Activated CD8-positive, alpha-beta memory T cell treated with anti-CD3 and anti-CD28 coated beads, Interleukin-2, amount 50 U/mL, for 24 hours (primary cell): ENCODE data around the gene DPF3.

Experiments
- DNase-seq: peaks from one replicate; pipeline ENCODE4 v3.0.0-alpha.2; 2020; ENCODE audit errors: extremely low read depth

DPF3 gene

DNA sequence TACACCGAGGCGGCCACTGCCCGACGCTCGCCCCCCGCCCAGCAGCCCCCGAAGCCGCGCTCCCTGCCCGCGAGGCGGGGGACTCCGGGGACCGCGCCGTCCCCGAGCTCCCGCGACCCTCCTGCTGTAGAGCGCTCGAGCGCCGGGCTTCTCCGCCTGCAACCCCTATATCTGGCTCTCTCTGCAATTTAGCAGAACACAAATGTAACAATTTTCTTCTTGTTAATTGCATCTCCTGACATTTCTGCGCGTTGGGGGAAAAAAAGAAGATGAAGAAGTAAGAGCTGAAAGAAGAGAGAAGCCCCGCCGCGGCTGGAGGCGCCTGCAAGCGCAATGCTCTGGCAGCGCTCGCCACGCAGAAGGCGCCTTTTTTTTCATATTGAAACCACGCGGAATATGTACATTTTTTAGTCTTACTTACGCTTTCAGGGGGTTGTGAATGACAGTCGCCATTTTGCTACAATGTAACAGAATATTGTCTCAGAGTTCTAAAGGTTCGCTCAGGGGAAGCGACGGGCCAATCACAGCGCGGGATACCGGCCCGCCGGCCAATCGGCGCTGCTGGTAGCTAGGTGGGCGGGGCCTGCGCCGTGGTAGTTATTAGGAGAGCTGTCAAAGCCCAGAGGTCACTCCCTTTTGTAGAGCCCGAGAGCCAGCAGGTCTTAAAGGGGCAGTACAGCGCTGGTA, at the start of gene DPF3:
DPF3 (minus strand) TSS at position 466 of the 687 bp plus-strand sequence; CDS start at position 453, 13 bp downstream.
- DNase-seq, result peak; percentile 85

DNA sequence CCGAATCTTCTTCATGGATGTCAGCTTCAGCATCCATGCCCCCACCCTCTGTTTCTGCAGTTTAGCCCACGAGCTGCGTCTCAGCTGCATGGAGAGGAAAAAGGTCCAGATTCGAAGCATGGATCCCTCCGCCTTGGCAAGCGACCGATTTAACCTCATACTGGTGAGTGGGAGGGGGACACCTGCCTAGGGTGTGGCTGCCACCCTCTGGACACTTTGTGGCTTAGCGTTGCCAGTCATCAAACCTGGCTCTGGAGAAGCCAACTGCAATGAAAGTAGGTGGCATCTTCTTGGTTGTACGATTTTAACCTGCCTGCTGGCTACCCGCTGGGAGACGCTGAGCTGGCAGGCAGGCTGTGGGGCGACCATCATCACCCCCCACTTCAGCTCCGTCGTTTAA, 49.0 kb upstream of the DPF3 start:
- no peak for DNase-seq

DNA sequence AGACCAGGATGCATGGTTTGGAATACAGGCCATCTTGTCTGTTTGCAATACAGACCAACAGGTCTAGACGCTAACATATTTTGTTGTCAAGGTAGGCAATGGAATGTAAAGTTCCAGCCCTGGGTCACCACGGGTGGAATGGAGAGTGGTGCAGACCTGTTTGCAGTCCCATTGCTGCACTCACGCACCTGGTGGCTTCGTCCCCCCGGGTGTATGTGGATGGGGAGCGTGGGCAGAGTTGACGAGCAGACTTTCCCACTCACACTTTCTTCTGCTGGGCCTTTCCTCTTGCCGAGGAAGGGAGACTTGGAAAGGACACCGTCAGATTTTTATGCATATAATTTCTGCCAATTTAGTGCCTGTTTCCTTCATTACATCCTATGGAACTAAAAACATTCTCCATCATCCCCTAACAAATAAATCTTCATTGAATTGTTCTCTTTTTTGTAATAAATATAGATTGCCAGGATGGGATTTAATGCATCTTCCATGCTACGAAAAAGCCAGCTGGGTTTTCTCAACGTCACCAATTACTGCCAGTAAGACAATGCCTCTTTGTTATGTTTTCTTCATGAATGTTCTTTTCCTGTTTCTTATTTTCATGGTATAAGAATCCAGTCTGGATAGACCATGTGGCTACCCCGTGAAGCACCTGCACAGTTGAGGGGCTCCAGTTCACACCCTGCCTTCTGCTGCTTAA, 47.5 kb upstream of the DPF3 start:
- no peak for DNase-seq

DNA sequence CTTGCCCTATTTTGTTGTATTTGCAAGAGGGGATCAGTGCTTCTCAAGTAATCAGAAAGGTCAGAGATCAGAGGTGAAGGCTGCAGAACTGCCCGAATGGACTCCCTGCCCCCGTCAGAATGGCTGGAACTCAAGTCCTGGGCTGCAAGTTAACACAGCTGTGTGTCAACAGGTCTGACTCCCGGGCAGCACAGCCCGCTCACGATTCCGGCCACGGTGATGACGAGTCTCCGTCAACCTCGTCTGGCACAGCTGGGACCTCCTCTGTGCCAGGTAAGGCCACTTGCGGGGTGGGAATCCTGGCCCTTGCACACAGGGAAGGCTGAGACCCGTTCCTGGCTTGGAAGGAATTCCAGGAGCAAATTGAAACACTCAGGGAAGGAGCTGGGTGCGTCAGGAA, 45.7 kb upstream of the DPF3 start:
- no peak for DNase-seq

DNA sequence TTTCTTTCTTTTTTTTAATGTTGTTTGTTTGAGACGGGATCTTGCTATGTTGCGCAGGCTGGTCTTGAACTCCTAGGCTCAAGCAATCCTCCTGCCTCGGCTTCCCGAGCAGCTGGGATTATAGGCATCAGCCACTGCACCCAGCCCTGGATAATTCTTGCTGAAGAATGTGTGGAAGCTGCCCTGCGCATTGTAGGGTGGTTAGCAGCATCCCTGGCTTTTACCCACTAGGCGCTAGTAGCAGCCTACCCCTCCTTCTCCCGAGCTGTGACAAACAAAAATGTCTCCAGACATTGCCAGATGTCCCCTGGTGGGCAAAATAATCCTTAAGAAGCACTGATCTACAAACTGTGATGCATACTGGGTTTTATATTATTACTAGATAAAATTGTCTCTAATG, 39.0 kb upstream of the DPF3 start:
- DNase-seq, result no peak

DNA sequence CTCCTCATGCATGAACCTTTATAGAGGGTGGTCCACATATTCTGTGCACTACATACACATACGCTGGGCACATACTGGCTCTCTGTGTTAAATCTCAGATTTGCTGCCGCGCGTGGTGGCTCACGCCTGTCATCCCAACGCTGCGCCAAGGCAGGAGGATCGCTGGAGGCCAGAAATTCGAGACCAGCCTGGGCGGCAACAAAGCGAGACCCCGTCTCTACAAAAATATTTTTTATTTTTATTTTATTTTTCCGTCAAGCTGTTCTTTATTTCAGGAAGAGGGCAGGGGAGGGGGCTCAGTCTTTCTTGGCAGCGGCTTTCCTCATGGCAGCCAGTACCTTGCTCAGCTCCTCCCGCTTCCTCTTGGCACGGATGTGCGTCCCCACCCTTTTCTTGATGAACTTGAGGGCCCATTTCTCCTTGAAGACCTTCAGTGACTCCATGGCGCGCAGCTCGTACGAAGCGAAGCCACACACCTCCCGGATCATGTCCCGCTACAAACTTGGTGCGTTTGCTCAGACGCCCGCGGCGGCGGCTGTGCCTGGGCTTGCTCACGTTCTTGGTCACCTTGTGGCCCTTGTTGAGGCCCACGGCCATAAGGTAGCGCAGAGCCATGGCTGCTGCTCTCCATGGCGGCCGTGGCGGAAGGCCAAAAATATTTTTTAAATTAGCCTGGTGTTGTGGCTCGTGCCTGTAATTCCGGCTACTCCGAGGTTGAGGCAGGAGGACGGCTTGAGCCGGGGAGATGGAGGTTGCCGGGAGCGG, 35.6 kb upstream of the DPF3 start:
- no peak for DNase-seq

DNA sequence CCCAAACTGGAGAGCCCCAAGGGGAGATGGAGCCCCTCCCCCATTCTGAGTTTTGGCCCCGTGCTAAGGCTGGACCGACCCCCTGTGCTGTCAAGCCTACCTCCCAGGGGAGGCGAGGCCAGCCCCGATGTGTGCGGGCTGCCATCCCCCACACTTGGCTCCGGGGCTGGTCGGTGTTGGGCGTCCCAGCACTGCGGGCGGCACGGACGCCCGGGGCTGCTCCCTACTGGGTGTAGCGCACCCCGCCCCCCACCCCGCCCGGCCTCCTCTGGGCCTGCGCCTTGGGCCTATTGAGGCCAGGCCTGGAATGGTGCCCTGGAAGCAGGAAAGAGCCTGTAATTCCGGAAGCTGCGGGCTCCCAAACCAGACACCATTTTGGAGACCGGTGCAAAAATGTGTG, 35.0 kb upstream of the DPF3 start:
- DNase-seq, result no peak

DNA sequence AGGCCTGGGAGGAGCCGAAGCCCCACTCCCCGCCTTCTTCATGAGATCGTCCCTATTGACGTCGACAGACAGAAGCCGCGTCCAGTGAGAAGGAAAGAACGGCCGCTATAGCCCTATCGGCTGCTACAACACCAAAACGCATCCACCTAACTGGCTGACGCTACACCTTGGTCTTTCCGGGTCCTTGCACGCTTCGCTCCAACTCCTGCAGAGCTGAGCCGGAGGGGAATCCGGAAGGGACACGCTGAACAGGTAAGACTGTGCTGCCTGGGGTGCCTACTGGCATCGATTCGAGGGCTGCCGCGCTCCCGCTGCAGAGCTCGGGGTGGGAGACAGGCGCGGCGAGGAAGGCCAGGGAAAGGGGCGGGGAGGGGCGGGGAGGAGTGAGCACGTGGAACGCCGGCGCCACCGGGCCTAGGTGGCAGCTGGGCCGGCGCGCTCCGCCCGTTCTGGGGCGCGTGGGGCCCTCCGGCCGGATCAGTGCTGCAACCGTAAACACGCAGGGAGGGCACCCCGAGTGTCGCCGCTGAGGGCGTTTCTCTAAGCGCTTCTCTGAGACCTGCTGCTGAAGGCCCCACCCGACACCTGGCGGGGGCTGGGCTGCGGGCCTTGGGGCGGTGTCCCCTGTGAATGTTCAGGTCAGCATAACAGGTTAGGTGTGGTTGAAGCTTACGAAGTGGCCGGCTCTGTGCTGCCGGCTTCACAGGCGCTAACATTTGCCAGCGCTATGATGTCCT, 32.6 kb upstream of the DPF3 start, which contains the start of gene DCAF4:
DCAF4 (plus strand) TSS at position 173 of the 737 bp plus-strand sequence. CDS start 11,515 bp downstream, outside the sequence.
- DNase-seq, result peak; percentile 89

DNA sequence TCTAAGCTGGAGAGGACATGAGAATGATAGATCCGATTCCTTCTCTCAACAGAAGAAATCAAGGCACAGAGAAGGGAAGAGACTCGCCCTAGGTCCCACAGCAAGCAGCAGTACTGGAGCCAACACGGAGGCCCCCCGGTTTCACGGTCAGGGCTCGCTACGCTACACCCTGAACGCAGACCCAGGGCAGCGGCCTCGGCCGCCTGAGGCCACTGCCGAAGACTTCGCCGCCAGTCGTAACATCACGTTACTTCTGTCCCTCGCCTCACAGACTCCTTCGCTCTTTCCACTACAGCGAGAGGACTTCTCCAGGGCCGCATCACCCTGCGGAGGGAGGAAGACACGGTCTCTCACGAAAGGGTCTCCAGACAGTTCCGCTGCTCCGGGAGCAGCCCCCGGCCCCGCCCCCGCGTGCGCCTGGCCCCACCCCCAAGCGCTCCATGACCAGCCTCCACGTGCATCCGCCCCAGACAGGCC, 32.0 kb upstream of the DPF3 start:
- DNase-seq, result no peak

DNA sequence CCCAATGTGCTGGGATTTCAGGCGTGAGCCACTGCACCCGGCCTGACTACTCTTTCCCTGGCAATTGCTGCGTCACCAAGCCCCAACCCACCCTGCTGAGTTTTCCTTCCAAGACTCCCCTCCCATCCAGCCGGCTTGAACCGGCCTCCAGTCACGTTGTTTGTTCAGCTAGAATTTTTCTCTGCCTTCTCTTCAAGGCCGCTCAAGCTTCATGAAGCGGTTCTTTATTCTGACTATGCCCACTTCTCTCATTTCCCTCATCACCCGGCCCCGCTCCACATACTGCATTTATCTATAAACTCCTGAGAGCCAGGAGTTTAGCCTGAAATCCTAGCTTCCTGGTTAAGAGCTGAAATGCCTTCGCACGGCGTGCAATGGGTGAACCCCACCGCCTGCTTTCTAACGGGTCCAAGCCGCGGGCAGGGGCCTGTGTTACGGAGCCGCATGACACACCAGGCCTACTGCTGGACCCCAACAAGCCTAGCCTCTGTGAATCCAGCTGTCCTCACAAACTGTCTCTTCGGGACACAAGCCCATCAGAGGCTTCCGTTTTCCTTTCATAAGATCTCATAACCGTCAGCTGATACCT, 31.4 kb upstream of the DPF3 start:
- DNase-seq, result no peak

DNA sequence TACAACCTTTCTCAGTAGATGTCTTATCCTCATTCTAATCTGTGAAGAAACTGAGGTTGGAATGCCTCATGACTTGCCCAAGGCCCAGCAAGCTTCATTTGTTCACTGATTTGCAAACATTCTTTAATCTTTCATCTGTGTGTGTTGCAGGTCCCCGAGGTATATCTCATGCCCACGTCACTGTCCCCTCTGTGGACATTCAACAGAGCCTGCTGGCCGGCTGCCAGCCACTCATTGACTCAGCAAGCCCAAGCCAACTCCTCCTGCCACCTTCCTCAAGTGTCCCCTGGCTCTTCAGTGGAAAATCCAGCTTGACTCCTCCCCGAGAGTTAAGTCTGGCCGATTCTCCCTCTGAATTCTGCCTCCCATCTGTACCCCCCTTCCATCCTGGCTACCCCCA, 30.4 kb upstream of the DPF3 start:
- no peak for DNase-seq

DNA sequence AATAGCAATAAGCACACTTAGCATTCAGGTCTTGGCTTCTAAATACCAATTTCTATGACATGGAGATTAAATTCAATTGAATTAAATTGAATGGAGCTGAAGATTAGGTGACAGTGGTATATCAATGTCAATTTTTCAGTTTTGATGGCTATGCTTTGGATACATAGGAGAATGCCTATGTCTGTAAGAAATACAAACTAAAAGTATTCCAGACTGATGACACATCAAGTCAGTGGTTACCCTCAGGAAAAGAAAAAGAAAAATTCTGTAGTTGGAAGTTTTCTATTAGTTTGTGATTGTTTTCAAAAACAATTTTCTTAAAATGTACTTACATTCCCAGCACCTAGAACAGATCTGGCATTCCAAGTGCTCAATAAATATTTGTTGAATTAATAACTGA, 27.5 kb upstream of the DPF3 start:
- DNase-seq, result no peak

DNA sequence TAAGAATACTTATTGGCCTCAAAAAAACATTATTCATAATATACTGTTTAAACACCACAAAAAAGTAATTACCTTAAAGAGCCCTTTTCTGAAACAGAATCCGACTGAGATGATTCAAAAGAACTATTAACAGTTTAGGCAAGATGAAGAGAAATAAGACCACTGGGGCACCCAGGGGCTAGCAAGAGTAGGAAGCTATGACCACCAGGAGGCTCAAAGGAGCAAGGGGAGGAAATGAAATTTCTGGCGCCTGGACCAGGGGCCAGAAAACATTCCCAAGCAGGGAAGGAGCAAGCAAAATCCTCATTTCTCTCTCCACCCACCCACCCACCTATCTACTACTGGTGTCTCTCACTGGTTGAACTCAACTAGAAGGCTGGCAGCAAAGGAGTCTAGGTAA, 26.1 kb upstream of the DPF3 start:
- DNase-seq, result no peak

DNA sequence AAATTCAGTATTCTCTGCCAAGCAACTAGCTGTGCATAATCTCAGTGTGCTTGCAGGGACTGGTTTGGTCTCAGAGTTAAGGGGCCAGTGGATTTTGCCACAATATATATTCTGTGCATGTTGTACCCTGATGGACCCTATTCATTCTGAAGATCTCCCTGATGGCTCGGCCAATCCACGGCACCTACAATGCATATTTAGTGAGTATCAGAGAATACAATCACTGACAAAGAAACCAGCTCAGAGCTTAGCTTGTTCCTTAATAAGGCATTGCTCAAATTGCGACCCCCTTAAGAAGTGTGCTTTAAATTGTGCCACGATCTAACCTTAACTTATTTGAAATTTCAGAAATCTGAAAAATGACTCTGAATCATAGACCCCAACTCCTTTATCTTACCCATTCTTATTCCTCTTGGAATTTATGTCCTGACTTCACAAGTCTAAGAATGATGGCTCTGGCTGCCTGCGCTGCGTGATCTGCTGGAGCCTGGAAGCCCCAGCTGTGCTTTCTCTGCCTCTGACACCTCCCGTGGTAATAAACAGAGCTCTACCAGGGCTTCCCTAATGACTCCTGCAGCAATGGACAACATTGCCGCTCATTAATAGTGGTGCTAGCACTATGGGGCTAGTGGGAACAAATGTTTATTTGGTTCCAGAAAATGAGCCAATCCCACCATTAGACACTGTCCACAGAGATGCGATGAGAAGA, 23.3 kb upstream of the DPF3 start:
- no peak for DNase-seq

DNA sequence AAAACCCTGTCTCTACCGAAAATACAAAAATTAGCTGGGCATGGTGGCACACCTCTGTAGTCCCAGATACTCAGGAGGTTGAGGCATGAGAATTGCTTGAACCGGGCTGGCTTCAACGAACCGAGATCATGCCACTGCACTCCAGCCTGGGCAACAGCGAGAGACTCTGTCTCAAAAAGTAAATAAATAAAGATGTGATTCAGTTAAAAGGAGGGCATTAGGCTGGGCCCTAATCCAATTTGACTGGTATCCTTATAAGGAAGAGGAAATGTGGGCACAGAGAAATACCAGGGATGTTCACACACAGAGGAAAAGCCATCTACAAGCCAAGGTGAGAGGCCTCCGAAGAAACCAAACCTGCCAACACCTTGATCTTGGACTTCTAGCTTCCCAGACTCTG, 22.3 kb upstream of the DPF3 start:
- no peak for DNase-seq

DNA sequence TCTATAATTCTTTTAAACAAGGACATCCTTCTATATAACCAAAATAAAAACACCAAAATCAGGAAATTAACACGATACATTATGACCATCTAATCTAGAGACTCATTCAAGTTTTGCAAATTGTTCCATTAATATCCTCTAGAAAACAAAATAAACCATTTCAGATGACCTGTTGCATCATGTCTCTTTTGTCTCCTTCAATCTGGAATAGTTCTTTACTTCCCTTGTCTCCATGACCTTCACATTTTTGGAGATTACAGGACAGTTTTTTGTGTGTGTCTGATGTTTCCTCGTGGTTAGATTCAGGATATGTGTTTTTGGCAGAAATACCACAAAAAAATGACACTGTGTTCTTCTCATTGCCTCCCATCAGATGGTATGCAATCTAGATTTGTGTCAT, 19.9 kb upstream of the DPF3 start:
- DNase-seq, result no peak

DNA sequence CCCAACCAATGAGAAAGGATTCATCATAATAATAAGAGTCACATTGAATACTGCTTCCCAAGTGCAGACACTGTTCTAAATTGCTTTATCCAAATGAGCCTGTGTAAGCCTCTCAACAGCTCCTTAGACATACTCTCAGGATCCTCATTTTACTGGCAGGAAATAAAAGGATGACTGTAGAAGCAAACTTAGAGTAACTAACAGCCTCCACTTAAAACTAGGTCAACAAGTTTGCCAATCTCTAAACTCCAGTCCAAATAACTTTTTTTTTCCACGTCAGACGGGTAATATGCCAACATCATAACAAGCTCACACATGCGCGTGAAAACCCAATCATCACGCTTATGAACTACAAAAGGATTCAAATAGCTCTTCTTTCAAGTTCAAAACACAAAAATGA, 15.3 kb upstream of the DPF3 start:
- DNase-seq, result no peak

DNA sequence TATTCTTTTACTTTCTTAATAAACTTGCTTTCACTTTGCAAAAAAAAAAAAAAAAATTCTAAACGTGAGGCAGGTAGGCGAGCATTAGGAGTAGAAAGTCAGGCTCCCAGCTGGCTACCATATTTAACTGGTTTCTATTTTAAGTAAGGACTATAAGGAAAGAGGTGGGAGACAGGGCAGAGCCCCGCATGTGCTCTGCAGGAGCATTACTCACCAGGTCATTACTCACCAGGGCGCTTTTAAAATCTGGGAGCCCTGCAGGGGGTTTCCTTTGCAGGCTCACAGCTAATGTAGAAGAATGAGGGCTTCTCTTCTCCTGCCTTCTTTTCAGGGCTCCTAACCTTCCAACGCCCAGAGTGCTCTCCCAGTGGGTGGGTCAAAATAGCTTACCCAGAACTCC, 14.0 kb upstream of the DPF3 start:
- DNase-seq, result no peak

DNA sequence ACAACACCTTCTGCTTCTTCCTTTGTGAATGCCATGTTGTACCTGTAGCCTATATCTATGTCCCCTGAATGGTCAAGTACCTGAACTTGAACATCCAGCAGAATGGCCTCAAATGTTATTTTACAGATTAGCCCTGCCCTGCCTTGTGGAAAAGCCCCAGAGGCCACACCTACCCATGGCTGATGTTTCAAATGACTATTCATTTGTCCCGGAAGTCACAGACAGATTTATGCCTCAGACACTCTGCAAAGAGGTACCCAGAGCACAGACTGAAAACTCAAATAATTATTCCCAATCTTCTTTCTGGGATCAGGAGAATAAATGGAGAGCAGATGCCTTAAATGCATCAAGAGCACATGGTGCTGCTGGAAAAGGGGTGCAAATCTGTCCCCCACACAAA, 13.0 kb upstream of the DPF3 start:
- DNase-seq, result no peak

DNA sequence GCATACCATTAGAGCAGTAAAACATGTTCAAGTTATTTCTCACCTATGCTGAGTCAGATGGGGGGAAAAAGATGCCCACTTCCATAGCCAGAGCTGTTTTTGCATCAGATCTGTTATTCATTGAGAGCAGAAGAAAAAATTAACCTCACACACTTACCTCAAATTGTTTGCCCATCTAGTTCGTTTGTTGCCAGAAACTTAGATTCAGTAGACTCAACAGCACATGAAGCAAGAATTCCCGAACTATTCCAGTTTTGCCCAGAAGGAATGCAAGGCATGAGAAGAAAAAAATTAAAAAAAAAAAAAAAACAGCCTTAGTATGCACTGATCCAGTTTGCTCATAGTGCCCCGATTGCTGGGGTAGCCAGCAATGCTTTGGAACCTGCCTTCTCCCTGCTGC, 12.4 kb upstream of the DPF3 start:
- DNase-seq, result no peak
